Measurements from ENCODE around the gene MMP28.
A peak's percentile ranks its signal among the peaks of the same experiment; 100 is the strongest.

The MMP28 gene

DNA sequence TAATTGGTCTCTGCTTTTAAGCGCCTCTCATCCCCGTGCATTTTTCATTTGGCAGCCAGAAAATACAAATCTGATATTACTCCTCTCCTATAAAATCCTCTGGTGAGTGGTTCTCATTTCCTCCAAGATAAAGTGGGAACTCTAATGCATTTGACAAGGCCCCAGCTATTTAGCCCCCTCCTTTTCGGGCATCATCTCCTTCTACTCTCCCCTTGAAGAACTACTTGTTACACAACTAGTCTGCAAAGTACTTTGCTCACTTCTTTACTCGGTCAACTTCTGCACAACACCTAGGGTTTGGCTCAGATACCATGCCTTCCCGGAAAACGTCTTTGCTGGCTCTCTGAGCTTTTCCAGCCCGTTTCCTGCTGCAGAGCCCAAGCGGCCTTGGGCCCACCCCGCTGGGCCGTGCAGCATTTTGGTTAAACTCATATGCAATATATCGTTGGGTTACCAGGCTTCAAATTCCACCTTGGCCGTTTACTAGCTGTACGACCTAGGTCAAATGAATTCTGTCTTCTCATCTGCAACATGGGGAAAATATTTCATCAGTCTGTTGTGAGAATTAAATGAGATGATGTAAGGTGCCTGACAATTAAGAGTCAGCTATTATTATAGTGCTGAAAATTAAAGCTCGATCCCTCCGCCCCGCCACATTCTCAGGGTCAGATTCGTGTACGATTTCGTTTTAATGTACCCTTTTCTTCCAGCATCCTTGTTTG, 13.0 kb upstream of the MMP28 start:
- H3K9ac ChIP-seq (ENCODE audit: insufficient read length): peak overlapping the region; percentile 98
- peak overlapping the region; percentile 94 for H3K4me3 ChIP-seq
- no peak for TF ChIP-seq EZH2 (IDR thresholded peaks at IDR 0.05)
- TF ChIP-seq POLR2AphosphoS5 (IDR thresholded peaks at IDR 0.05; ENCODE audit: borderline replicate concordance, low read depth, low read length): no peak
- no peak for TF ChIP-seq FOXP2 (optimal IDR thresholded peaks at IDR 0.05; ENCODE audit: control extremely low read depth, extremely low read length, insufficient read depth)
- DNase-seq (ENCODE audit: low read depth, low spot score): no peak
- H3K9me3 ChIP-seq (ENCODE audit: low read depth, low read length): no peaks in the 10 kb centered on the region
- H3K36me3 ChIP-seq (ENCODE audit: insufficient read depth, low read length): peaks cover 29% of the 10 kb centered on the region
- H3K27ac ChIP-seq: peak overlapping the region; percentile 98

DNA sequence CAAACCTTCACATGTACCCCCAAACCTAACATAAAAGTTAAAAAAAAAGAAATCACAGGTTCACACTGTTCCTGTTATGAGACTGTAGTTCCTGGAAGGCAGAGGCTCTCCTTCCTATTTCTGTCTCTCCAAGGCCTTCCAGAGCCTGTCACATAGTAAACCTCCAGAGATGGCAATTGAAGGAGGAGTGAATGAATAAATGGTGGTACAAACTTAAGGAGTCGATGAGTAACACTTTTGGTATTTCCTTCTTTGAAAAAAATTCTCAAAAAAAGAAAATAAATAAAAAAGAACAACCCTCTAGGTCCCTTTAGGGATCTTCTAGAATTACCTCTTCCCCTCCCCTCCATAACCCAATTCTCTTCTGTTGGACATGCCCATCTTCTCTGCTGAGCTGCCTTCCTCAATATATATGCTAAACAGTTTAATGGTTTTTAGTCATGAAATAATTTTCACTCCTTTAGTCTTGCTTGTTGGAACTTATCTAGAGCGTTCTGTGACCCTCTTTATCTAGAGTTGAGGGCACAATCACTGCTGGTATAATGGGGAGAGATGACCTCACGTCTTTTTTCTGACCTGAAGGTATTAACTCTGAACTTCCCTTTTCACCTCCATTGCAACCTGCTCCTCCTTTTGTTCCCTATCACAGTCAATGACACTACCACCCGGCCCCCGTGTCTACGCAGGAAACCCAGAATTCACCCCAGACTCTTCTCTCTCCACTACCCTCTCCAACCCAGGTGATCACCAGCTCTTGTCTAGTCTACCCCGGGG, 12.1 kb upstream of the MMP28 start:
- no peak overlapping the region; the same call in 1 of the 2 replicates for H3K4me3 ChIP-seq
- H3K27ac ChIP-seq: no peak overlapping the region; the same call in 1 of the 2 replicates
- H3K36me3 ChIP-seq (ENCODE audit: insufficient read depth, low read length): peaks cover 26% of the 10 kb centered on the region
- H3K9me3 ChIP-seq (ENCODE audit: low read depth, low read length): no peaks in the 10 kb centered on the region
- TF ChIP-seq FOXP2 (optimal IDR thresholded peaks at IDR 0.05; ENCODE audit: control extremely low read depth, extremely low read length, insufficient read depth) (no peak), EZH2 (IDR thresholded peaks at IDR 0.05) (no peak), POLR2AphosphoS5 (IDR thresholded peaks at IDR 0.05; ENCODE audit: borderline replicate concordance, low read depth, low read length) (no peak)
- no peak overlapping the region for H3K9ac ChIP-seq (ENCODE audit: insufficient read length)
- DNase-seq (ENCODE audit: low read depth, low spot score): no peak

DNA sequence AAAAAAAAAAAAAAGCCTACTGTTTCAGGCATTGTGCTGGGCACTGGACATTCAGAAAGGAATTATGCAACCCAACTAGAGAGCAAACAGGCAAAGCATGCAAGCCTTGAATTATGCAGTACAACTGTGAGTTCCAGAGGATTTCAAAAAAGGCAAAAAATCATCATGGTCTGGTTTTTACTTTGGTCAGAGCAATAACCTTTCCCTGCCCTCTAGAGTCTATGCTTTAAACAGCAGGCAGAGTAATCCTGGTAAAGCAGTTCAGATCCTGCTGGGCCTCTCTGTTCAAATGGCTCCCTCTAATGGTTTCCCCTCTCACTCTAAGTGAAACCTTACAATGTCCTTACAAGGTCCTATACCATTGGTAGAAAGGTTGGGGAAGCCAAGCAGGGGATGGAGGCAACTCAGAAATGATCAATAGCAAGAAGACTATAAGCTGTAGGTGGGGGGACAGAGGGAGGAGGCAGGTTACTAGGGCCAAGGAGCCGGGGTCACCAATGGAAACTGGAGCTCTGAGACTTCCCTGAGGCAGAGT, 9.3 kb upstream of the MMP28 start:
- DNase-seq (ENCODE audit: low read depth, low spot score): peak; percentile 79
- no peak overlapping the region for H3K4me3 ChIP-seq
- TF ChIP-seq POLR2AphosphoS5 (IDR thresholded peaks at IDR 0.05; ENCODE audit: borderline replicate concordance, low read depth, low read length) (no peak), EZH2 (IDR thresholded peaks at IDR 0.05) (no peak), FOXP2 (optimal IDR thresholded peaks at IDR 0.05; ENCODE audit: control extremely low read depth, extremely low read length, insufficient read depth) (no peak)
- no peak overlapping the region for H3K9ac ChIP-seq (ENCODE audit: insufficient read length)
- H3K27ac ChIP-seq: no peak overlapping the region
- no peaks in the 10 kb centered on the region for H3K9me3 ChIP-seq (ENCODE audit: low read depth, low read length)
- H3K36me3 ChIP-seq (ENCODE audit: insufficient read depth, low read length): no peaks in the 10 kb centered on the region

DNA sequence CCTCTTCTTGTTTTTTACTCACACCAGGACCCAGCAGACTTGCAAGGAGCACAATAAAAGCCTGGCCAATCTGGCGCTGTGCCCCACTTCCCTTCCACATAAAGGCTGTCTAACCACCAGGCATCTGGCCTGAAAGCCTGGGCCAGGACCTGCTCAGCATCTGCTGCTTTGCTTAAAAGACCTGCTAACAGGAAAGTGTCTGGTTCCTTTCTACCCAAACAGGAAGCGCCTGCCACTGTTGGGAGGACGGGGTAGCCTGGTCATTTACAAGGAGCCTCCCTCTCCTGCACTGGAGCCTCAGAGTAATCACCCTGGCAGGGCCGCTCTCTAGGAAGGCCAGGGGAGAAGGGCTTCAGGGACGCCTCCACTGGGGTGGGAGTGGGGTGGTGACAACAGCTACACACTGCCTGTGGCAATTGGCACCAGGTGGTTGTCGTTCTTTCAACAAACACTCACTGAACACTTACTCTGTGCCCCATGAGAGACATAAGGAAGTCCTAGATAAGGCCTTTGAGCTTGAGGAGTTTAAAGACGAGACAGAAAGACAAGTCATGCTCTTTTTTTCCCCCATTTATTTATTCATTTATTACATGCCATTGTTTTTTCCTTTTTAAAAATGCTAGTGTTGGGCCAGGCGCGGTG, 6.3 kb upstream of the MMP28 start:
- Histone ChIP-seq H3K9ac (ENCODE audit: insufficient read length) (no peak overlapping the region), H3K9me3 (ENCODE audit: low read depth, low read length) (no peaks in the 10 kb centered on the region), H3K27ac (no peak overlapping the region), H3K4me3 (no peak overlapping the region), H3K36me3 (ENCODE audit: insufficient read depth, low read length) (no peaks in the 10 kb centered on the region)
- no peak for TF ChIP-seq POLR2AphosphoS5 (IDR thresholded peaks at IDR 0.05; ENCODE audit: borderline replicate concordance, low read depth, low read length)
- no peak for TF ChIP-seq EZH2 (IDR thresholded peaks at IDR 0.05)
- no peak for TF ChIP-seq FOXP2 (optimal IDR thresholded peaks at IDR 0.05; ENCODE audit: control extremely low read depth, extremely low read length, insufficient read depth)
- DNase-seq (ENCODE audit: low read depth, low spot score): no peak

DNA sequence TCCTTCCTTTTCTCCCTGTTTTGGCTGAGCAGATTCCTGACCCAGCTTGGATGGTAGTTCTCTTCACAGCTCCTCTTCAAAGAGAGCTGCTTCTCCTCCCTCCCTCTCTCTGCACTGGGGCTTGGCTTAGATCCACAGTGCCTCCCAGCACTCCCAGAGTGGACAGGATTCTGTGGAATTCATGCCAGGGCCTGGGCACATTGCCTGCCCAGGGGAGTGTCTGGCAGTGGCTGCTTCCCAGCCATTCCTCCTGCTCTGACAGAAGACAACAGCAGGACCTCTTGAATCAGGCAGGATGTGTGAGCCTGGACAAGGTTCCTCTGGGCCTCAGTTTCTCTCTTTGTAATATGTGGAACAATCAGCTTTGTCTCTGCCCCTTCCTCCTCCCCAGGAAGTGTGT, 4.5 kb upstream of the MMP28 start:
- H3K36me3 ChIP-seq (ENCODE audit: insufficient read depth, low read length): no peaks in the 10 kb centered on the region
- H3K9ac ChIP-seq (ENCODE audit: insufficient read length): no peak overlapping the region
- H3K27ac ChIP-seq: no peak overlapping the region
- H3K4me3 ChIP-seq: no peak overlapping the region
- no peaks in the 10 kb centered on the region for H3K9me3 ChIP-seq (ENCODE audit: low read depth, low read length)
- TF ChIP-seq FOXP2 (optimal IDR thresholded peaks at IDR 0.05; ENCODE audit: control extremely low read depth, extremely low read length, insufficient read depth) (no peak), EZH2 (IDR thresholded peaks at IDR 0.05) (no peak), POLR2AphosphoS5 (IDR thresholded peaks at IDR 0.05; ENCODE audit: borderline replicate concordance, low read depth, low read length) (no peak)
- DNase-seq (ENCODE audit: low read depth, low spot score): no peak

DNA sequence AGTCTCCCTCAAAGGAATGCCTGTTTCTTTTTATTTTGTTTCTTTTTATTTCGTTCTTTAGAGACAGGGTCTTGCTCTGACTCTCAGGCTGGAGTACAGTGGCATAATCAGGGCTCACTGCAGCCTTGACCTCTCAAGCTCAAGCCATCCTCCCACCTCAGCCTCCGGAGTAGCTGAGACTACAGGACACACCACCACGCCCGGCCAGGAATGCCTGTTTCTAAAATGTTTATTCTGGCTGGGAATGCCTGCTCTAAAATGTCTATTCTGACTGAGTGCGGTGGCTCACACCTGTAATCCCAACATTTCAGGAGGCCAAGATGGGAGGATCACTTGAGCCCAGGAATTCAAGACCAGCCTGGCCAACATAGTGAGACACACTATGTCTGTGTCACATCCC, 2.5 kb upstream of the MMP28 start:
- Histone ChIP-seq H3K27ac (no peak overlapping the region), H3K4me3 (no peak overlapping the region), H3K36me3 (ENCODE audit: insufficient read depth, low read length) (no peaks in the 10 kb centered on the region), H3K9me3 (ENCODE audit: low read depth, low read length) (no peaks in the 10 kb centered on the region), H3K9ac (ENCODE audit: insufficient read length) (no peak overlapping the region)
- TF ChIP-seq FOXP2 (optimal IDR thresholded peaks at IDR 0.05; ENCODE audit: control extremely low read depth, extremely low read length, insufficient read depth) (no peak), POLR2AphosphoS5 (IDR thresholded peaks at IDR 0.05; ENCODE audit: borderline replicate concordance, low read depth, low read length) (no peak), EZH2 (IDR thresholded peaks at IDR 0.05) (no peak)
- DNase-seq (ENCODE audit: low read depth, low spot score): no peak

DNA sequence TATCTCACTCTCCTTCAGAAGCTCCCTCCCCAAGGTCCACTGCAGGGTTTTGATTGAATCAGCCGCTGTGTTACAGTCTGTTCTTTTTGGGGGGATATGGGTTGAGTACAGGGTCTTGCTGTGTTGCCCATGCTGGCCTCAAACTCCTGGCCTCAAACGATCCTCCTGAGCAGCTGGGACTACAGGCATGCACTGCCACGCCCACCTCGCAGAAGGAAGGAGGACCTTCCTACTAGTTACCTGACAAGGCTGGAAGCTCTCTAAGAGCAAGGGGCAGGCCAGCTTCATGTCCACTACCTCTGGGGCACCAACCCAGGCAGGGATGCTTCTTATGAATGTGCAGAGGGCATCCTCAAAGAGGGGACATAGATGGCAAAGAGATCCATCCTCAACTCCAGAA, 1.9 kb upstream of the MMP28 start:
- no peak for TF ChIP-seq FOXP2 (optimal IDR thresholded peaks at IDR 0.05; ENCODE audit: control extremely low read depth, extremely low read length, insufficient read depth)
- no peak for TF ChIP-seq POLR2AphosphoS5 (IDR thresholded peaks at IDR 0.05; ENCODE audit: borderline replicate concordance, low read depth, low read length)
- TF ChIP-seq EZH2 (IDR thresholded peaks at IDR 0.05): no peak
- H3K9me3 ChIP-seq (ENCODE audit: low read depth, low read length): no peaks in the 10 kb centered on the region
- DNase-seq (ENCODE audit: low read depth, low spot score): no peak
- no peak overlapping the region for H3K4me3 ChIP-seq
- no peak overlapping the region for H3K27ac ChIP-seq
- no peak overlapping the region for H3K9ac ChIP-seq (ENCODE audit: insufficient read length)
- H3K36me3 ChIP-seq (ENCODE audit: insufficient read depth, low read length): no peaks in the 10 kb centered on the region

DNA sequence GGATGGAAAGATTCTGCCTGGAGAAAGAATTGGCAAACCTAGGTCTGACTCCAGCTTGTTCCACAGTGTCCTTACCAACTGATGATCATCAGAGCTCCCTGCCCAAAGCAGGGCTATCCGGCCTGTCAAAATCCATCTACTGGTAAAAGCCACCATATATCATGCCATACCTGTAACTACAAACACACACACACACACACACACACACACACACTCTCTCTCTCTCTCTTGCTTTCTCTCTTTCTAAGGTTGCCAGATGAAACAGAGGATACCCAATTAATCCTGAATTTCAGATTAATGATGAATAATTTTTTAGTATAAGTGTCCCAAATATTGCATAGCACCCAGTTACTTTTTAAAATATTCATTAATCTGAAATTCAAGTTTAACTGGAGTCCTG, 1.5 kb upstream of the MMP28 start:
- no peaks in the 10 kb centered on the region for H3K36me3 ChIP-seq (ENCODE audit: insufficient read depth, low read length)
- no peak overlapping the region for H3K27ac ChIP-seq
- H3K4me3 ChIP-seq: no peak overlapping the region
- no peak for TF ChIP-seq FOXP2 (optimal IDR thresholded peaks at IDR 0.05; ENCODE audit: control extremely low read depth, extremely low read length, insufficient read depth)
- DNase-seq (ENCODE audit: low read depth, low spot score): no peak
- H3K9ac ChIP-seq (ENCODE audit: insufficient read length): no peak overlapping the region
- H3K9me3 ChIP-seq (ENCODE audit: low read depth, low read length): no peaks in the 10 kb centered on the region
